ENCODE results near the gene MICAL3.

MICAL3 gene

GRCh38 chr22:17972385-17973191, 51.8 kb downstream of the MICAL3 start:
- DNase-seq (ENCODE audit: low read depth, low spot score) = no peak

- no peak for DNase-seq (ENCODE audit: low read depth, low spot score)
These were observed 52.6 kb downstream of the MICAL3 start for GRCh38 chr22:17971711-17972110.

- no peak for DNase-seq (ENCODE audit: low read depth, low spot score)
These were observed 54.1 kb downstream of the MICAL3 start for GRCh38 chr22:17970201-17970708.

- no peak for DNase-seq (ENCODE audit: low read depth, low spot score)
These were observed 54.7 kb downstream of the MICAL3 start for GRCh38 chr22:17969701-17970113.

GRCh38 chr22:17968126-17968525, 56.2 kb downstream of the MICAL3 start:
- no peak for DNase-seq (ENCODE audit: low read depth, low spot score)

GRCh38 chr22:17966403-17966717, 58.0 kb downstream of the MICAL3 start:
- DNase-seq (ENCODE audit: low read depth, low spot score) = no peak

GRCh38 chr22:17965538-17966402, 58.6 kb downstream of the MICAL3 start:
- no peak for DNase-seq (ENCODE audit: low read depth, low spot score)

GRCh38 chr22:17964643-17965042, 59.7 kb downstream of the MICAL3 start:
- DNase-seq (ENCODE audit: low read depth, low spot score) = no peak

- no peak for DNase-seq (ENCODE audit: low read depth, low spot score)
These were observed 60.2 kb downstream of the MICAL3 start for GRCh38 chr22:17964156-17964555.

- DNase-seq (ENCODE audit: low read depth, low spot score) = no peak
These were observed 61.3 kb downstream of the MICAL3 start for GRCh38 chr22:17963015-17963414.

GRCh38 chr22:17962168-17962567, 62.2 kb downstream of the MICAL3 start:
- no peak for DNase-seq (ENCODE audit: low read depth, low spot score)

- no peak for DNase-seq (ENCODE audit: low read depth, low spot score)
These were observed 63.0 kb downstream of the MICAL3 start for GRCh38 chr22:17961446-17961729.

- DNase-seq (ENCODE audit: low read depth, low spot score) = no peak
These were observed 63.5 kb downstream of the MICAL3 start for GRCh38 chr22:17960695-17961445.

GRCh38 chr22:17960011-17960410, 64.3 kb downstream of the MICAL3 start:
- no peak for DNase-seq (ENCODE audit: low read depth, low spot score)

- DNase-seq (ENCODE audit: low read depth, low spot score) = no peak
These were observed 66.2 kb downstream of the MICAL3 start for GRCh38 chr22:17958166-17958565.

GRCh38 chr22:17957693-17958092, 66.7 kb downstream of the MICAL3 start:
- DNase-seq (ENCODE audit: low read depth, low spot score) = no peak

- DNase-seq (ENCODE audit: low read depth, low spot score) = no peak
These were observed 67.2 kb downstream of the MICAL3 start for GRCh38 chr22:17957204-17957603.

GRCh38 chr22:17956630-17957029, 67.7 kb downstream of the MICAL3 start:
- DNase-seq (ENCODE audit: low read depth, low spot score) = no peak

GRCh38 chr22:17955590-17956379, 68.6 kb downstream of the MICAL3 start:
- DNase-seq (ENCODE audit: low read depth, low spot score) = no peak

- DNase-seq (ENCODE audit: low read depth, low spot score) = no peak
These were observed 69.3 kb downstream of the MICAL3 start for GRCh38 chr22:17954860-17955587.
